RWPE2 (cell line): ENCODE data around the gene BTD.

Source experiments
- ATAC-seq: fragments of 200-7000 bp; cut with Tn5 transposase; 3 replicates; pipeline ENCODE4 v1.9.1; 2021; ENCODE audit warnings: low read depth
- DNase-seq: peaks from one replicate; pipeline ENCODE4 v3.0.0-alpha.2; 2020; ENCODE audit warnings: low spot score
- H3K27ac ChIP-seq: fragments of 450-650 bp; 2 replicates; pipeline ENCODE4 v1.5.1; 2017; ENCODE audit warnings: mild to moderate bottlenecking; ENCODE audit not compliant: poor library complexity, severe bottlenecking
- H3K27me3 ChIP-seq: fragments of 250-450 bp; sonication (Bioruptor Pico); 2 replicates; pipeline ENCODE4 v1.5.1; 2021; ENCODE audit warnings: mild to moderate bottlenecking, moderate library complexity; ENCODE audit not compliant: insufficient read depth, poor library complexity, severe bottlenecking
- H3K36me3 ChIP-seq: fragments of 250-450 bp; sonication (Bioruptor Pico); 2 replicates; pipeline ENCODE4 v1.5.1; 2020; ENCODE audit warnings: low read depth, mild to moderate bottlenecking, moderate library complexity
- H3K4me1 ChIP-seq: fragments of 250-450 bp; sonication (Bioruptor Pico); 2 replicates; pipeline ENCODE4 v1.5.1; 2021; ENCODE audit warnings: mild to moderate bottlenecking, moderate library complexity; ENCODE audit not compliant: insufficient read depth, poor library complexity, severe bottlenecking
- H3K4me3 ChIP-seq: fragments of 250-450 bp; sonication (Bioruptor Pico); 2 replicates; pipeline ENCODE4 v1.5.1; 2021; ENCODE audit warnings: mild to moderate bottlenecking, moderate library complexity; ENCODE audit not compliant: severe bottlenecking
- H3K9me3 ChIP-seq: fragments of 250-450 bp; sonication (Bioruptor Pico); 2 replicates; pipeline ENCODE4 v1.5.1; 2021; ENCODE audit warnings: mild to moderate bottlenecking, moderate library complexity; ENCODE audit not compliant: severe bottlenecking
- TF ChIP-seq, protein P1 (sequence below): fragments of 450-650 bp; IDR thresholded peaks from one replicate; pipeline ENCODE4 v1.5.1; 2017; ENCODE audit warnings: mild to moderate bottlenecking, moderate library complexity; ENCODE audit not compliant: poor library complexity, severe bottlenecking

Gene BTD

DNA sequence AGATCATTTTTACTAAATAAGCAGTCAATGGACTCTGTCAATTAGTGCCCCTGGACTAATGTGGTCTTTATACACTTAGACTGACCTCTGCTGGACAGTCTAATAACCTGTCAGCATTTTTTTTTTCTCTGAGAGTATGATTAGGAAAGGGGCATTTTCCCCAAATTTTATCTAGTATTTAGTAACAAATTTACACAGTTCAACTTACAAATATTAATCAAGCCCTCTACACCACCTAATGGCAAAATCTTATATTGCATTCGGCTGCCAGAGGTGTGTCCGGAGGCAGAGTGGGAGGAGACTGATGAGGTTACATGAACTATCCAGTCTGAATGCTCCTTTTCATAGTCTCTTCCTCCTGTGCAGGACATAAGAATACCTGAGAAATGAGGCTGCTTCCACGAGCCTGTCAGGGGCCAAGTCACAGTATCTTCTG is 44.0 kb upstream of the BTD start:
- no peak overlapping the region for H3K27ac ChIP-seq
- H3K4me1 ChIP-seq: peaks cover 3% of the 10 kb centered on the region
- DNase-seq (no peak), ATAC-seq (peak; percentile 97)
- H3K36me3 ChIP-seq: peaks cover 14% of the 10 kb centered on the region
- no peaks in the 10 kb centered on the region for H3K9me3 ChIP-seq
- H3K4me3 ChIP-seq: no peak overlapping the region
- H3K27me3 ChIP-seq: no peaks in the 10 kb centered on the region
- TF ChIP-seq, protein P1, sequence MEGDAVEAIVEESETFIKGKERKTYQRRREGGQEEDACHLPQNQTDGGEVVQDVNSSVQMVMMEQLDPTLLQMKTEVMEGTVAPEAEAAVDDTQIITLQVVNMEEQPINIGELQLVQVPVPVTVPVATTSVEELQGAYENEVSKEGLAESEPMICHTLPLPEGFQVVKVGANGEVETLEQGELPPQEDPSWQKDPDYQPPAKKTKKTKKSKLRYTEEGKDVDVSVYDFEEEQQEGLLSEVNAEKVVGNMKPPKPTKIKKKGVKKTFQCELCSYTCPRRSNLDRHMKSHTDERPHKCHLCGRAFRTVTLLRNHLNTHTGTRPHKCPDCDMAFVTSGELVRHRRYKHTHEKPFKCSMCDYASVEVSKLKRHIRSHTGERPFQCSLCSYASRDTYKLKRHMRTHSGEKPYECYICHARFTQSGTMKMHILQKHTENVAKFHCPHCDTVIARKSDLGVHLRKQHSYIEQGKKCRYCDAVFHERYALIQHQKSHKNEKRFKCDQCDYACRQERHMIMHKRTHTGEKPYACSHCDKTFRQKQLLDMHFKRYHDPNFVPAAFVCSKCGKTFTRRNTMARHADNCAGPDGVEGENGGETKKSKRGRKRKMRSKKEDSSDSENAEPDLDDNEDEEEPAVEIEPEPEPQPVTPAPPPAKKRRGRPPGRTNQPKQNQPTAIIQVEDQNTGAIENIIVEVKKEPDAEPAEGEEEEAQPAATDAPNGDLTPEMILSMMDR: peak; percentile 82

DNA sequence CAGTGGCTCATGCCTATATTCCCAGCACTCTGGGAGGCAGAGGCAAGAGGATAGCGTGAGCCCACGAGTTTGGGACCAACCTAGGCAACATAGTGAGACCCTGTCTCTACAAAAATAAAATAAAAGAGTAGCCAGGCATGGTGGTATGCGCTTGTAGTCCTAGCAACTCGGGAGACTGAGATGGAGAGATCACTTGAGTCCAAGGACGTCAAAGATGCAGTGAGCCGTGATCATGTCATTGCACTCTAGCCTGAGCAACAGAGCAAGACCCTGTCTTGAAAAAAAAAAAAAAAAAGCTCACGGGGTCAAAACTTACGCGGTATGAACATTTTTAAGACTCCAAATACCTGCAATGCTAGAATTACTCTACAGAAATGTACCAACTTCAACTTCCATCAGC is 43.0 kb upstream of the BTD start:
- DNase-seq: no peak
- H3K27ac ChIP-seq: no peak overlapping the region
- no peaks in the 10 kb centered on the region for H3K27me3 ChIP-seq
- H3K36me3 ChIP-seq: peaks cover 25% of the 10 kb centered on the region
- H3K4me1 ChIP-seq: peaks cover 3% of the 10 kb centered on the region
- no peak for ATAC-seq
- no peak overlapping the region for H3K4me3 ChIP-seq
- H3K9me3 ChIP-seq: no peaks in the 10 kb centered on the region
- TF ChIP-seq, protein P1: no peak

DNA sequence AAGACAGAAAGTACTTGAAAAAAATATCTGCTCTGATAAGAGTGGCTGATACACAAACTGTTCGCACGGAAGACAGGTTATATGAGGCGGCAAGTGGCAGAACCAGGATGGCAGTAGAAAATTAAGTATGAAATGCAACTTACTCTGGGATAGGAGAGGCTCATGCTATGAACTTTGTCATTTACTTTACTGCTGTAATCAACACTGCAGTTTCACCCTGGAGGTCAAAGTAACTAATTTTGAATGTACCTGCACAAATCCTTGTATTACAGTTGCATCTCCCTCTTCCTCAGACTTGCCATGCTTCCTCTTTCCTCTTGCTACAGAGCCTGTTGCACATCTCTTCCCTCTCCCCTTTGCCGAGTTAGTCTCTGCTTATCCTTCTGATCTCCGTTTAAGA is 39.0 kb upstream of the BTD start:
- DNase-seq (no peak), ATAC-seq (no peak)
- H3K4me3 ChIP-seq: no peak overlapping the region
- H3K36me3 ChIP-seq: peaks cover 58% of the 10 kb centered on the region
- no peak overlapping the region for H3K27ac ChIP-seq
- TF ChIP-seq, protein P1: no peak
- peaks cover 3% of the 10 kb centered on the region for H3K4me1 ChIP-seq
- no peaks in the 10 kb centered on the region for H3K9me3 ChIP-seq
- no peaks in the 10 kb centered on the region for H3K27me3 ChIP-seq

- H3K36me3 ChIP-seq: peaks cover 64% of the 10 kb centered on the region
- H3K27ac ChIP-seq: no peak overlapping the region
- DNase-seq (no peak), ATAC-seq (no peak)
- H3K4me1 ChIP-seq: no peaks in the 10 kb centered on the region
- no peaks in the 10 kb centered on the region for H3K9me3 ChIP-seq
- no peak overlapping the region for H3K4me3 ChIP-seq
- TF ChIP-seq, protein P1: no peak
- no peaks in the 10 kb centered on the region for H3K27me3 ChIP-seq
These were observed 38.4 kb upstream of the BTD start for GRCh38 chr3:15563190-15563589.

GRCh38 chr3:15572138-15572537 is 29.4 kb upstream of the BTD start:
- Histone ChIP-seq H3K27ac (no peak overlapping the region), H3K4me3 (no peak overlapping the region), H3K36me3 (peaks cover 61% of the 10 kb centered on the region), H3K9me3 (no peaks in the 10 kb centered on the region), H3K4me1 (no peaks in the 10 kb centered on the region), H3K27me3 (no peaks in the 10 kb centered on the region)
- TF ChIP-seq, protein P1: no peak
- DNase-seq: no peak
- ATAC-seq: no peak
